Urinary bladder (tissue), 4 donors: ENCODE data around the gene KLHL3. TPM values are rescaled to one million over a fixed set of nuclear protein-coding genes. Genes with fewer than 3 reads are reported as not detected.
"Not testable (repeated sequence)": the region's sequence is repeated elsewhere in the genome, so short reads cannot be mapped to it uniquely, and the experiment has no call there.

Source experiments
- DNase-seq: peaks from one replicate; pipeline ENCODE4 v3.0.0-alpha.2; 2015; ENCODE audit errors: extremely low spot score
- H3K27ac ChIP-seq: one replicate; pipeline ENCODE4 v1.5.1; 2013; ENCODE audit warnings: low read depth, mild to moderate bottlenecking, moderate library complexity
- H3K36me3 ChIP-seq: one replicate; pipeline ENCODE4 v1.6.1; 2013; ENCODE audit warnings: mild to moderate bottlenecking, moderate library complexity; ENCODE audit not compliant: insufficient read depth
- H3K4me1 ChIP-seq: one replicate; pipeline ENCODE4 v1.6.1; 2013; ENCODE audit warnings: mild to moderate bottlenecking, moderate library complexity; ENCODE audit not compliant: insufficient read depth
- H3K4me3 ChIP-seq: one replicate; pipeline ENCODE4 v1.5.1; 2013; ENCODE audit warnings: low read depth, low read length
- WGBS: extraction: QIAGEN DNeasy Blood & Tissue Kit; methylation state at CpG from one replicate; pipeline ENCODE4 v1.1.7; 2013; 5-methylcytosine and 5-hydroxymethylcytosine counted together
- polyA plus RNA-seq: library from polyadenylated mRNA; stranded (reverse); fragments of 200-250 nt; gene quantifications from one replicate; pipeline ENCODE4 v1.2.3, GENCODE V29; 2013
- total RNA-seq: library from RNA; depleted of rRNA; stranded (reverse); fragments of >200 nt; gene quantifications from one replicate; pipeline ENCODE4 v1.2.3, GENCODE V29; 2014
- donor health status: healthy with polysubstance abuse.
- donor health status: healthy.

Gene KLHL3
- total and polyA plus RNA-seq, 2 donors = 3.1 to 12.0 TPM

GRCh38 chr5:137660349-137660817 is 75.5 kb downstream of the KLHL3 start:
- Histone ChIP-seq H3K4me1 (no peaks in the 10 kb centered on the region), H3K4me3 (no peak overlapping the region), H3K36me3 (no peaks in the 10 kb centered on the region), H3K27ac (no peak overlapping the region)
- 18% methylated on average over 6 of the region's 6 CpGs for WGBS
- peak; percentile 31 for DNase-seq

GRCh38 chr5:137659209-137659608 is 76.7 kb downstream of the KLHL3 start:
- Histone ChIP-seq H3K4me1 (no peaks in the 10 kb centered on the region), H3K36me3 (peaks cover 2% of the 10 kb centered on the region), H3K27ac (no peak overlapping the region), H3K4me3 (no peak overlapping the region)
- DNase-seq = no peak

DNA sequence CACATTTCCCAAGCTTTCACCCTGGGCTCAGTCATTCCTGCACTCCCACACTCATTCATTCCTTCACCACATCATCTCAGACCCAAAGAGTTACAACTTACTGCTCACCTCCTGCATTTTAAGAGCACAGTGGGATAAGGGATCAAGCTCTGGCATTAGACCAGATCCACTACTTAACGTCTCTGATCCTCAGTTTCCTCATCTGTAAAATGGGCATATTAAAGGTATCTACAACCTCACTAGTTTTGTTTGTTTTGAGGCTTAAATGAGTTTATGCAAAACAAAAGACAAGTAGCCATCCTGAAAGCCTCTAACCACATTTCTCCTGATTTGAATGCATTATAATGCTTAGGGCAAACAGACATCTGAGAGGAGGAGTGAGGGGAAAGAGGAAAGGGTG is 77.6 kb downstream of the KLHL3 start:
- no peaks in the 10 kb centered on the region for H3K4me1 ChIP-seq
- WGBS = 83% methylated on average over 1 of the region's 1 CpG
- H3K27ac ChIP-seq = no peak overlapping the region
- peaks cover 2% of the 10 kb centered on the region for H3K36me3 ChIP-seq
- H3K4me3 ChIP-seq = no peak overlapping the region
- DNase-seq = no peak

GRCh38 chr5:137657073-137657472 is 78.8 kb downstream of the KLHL3 start:
- no peak overlapping the region for H3K4me3 ChIP-seq
- 48% methylated on average over 3 of the region's 3 CpGs for WGBS
- no peak overlapping the region for H3K27ac ChIP-seq
- no peak for DNase-seq
- H3K4me1 ChIP-seq = no peaks in the 10 kb centered on the region
- H3K36me3 ChIP-seq = peaks cover 2% of the 10 kb centered on the region

DNA sequence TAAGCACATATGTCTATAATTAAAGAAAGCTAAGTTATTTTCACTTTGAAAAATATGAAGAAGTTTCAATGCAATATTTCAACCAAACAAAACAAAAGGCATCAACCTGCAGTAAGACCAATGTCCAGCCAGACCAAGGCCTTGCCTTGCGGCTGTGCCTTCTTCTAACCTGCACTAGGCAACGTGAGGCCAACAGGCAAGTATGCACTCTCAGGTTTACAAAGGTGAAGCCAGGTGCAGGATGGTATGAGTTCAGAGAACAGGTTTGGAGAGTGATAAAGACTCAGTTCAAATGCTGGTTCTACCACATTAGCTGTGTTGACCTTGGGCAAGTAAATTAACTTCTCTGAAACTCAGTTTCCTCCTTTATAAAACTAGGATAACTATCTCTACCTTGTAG is 79.3 kb downstream of the KLHL3 start:
- 94% methylated on average over 2 of the region's 2 CpGs for WGBS
- H3K4me3 ChIP-seq = no peak overlapping the region
- peaks cover 2% of the 10 kb centered on the region for H3K36me3 ChIP-seq
- DNase-seq = no peak
- no peak overlapping the region for H3K27ac ChIP-seq
- no peaks in the 10 kb centered on the region for H3K4me1 ChIP-seq

- H3K4me3 ChIP-seq = no peak overlapping the region
- no peak overlapping the region for H3K27ac ChIP-seq
- no peaks in the 10 kb centered on the region for H3K4me1 ChIP-seq
- peaks cover 2% of the 10 kb centered on the region for H3K36me3 ChIP-seq
- no peak for DNase-seq
- WGBS = 88% methylated on average over 3 of the region's 3 CpGs
Measured at GRCh38 chr5:137651022-137651421, 84.9 kb downstream of the KLHL3 start.

GRCh38 chr5:137649228-137649935 is 86.5 kb downstream of the KLHL3 start:
- DNase-seq = no peak
- 58% methylated on average over 3 of the region's 3 CpGs for WGBS
- H3K4me3 ChIP-seq = no peak overlapping the region
- no peaks in the 10 kb centered on the region for H3K36me3 ChIP-seq
- no peaks in the 10 kb centered on the region for H3K4me1 ChIP-seq
- H3K27ac ChIP-seq = no peak overlapping the region

GRCh38 chr5:137648361-137648760 is 87.5 kb downstream of the KLHL3 start:
- Histone ChIP-seq H3K36me3 (no peaks in the 10 kb centered on the region), H3K4me3 (no peak overlapping the region), H3K4me1 (no peaks in the 10 kb centered on the region), H3K27ac (no peak overlapping the region)
- WGBS = 81% methylated on average over 5 of the region's 5 CpGs
- DNase-seq = no peak

- Histone ChIP-seq H3K36me3 (no peaks in the 10 kb centered on the region), H3K27ac (no peak overlapping the region), H3K4me1 (no peaks in the 10 kb centered on the region), H3K4me3 (no peak overlapping the region)
- no peak for DNase-seq
- WGBS = 96% methylated on average over 11 of the region's 11 CpGs
Measured at GRCh38 chr5:137647401-137647800, 88.5 kb downstream of the KLHL3 start.

DNA sequence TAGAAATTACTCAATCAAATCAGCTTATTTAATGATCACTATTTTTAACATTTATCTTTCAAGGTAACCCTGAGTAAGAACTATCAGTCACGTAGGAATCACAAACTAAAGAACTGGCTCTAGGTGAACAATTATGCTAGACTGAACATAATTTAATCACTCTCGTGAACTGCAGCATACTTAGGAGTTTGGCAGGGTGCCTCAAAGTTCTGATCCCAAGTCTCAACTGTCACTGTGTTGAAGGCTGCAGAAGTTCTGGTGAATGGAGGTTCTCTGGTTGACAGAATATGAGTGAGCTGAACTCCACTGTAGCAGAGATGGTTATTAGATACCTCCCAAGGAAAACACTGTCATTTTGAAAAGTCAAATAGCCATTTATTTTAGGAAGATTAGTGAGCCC is 89.1 kb downstream of the KLHL3 start:
- WGBS = 93% methylated on average over 2 of the region's 2 CpGs
- no peak overlapping the region for H3K27ac ChIP-seq
- no peaks in the 10 kb centered on the region for H3K4me1 ChIP-seq
- H3K36me3 ChIP-seq = no peaks in the 10 kb centered on the region
- no peak for DNase-seq
- H3K4me3 ChIP-seq = no peak overlapping the region

DNA sequence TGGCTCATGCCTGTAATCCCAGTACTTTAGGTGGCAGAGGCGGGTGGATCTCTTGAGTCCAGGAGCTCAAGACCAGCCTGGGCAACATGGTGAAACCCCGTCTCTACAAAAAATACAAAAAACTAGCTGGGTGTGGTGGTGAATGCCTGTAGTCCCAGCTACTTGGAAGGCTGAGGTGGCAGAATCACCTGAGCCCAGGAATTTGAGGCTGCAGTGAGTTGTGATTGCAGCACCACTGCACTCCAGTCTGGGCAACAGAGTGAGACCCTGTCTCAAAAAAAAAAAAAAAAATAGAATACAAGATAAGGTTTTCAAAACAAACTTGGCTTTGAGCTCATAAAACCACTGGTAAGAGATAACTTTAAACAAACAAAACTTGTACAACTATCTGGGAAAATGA is 92.8 kb downstream of the KLHL3 start:
- not testable (repeated sequence) for H3K27ac ChIP-seq, H3K4me3 ChIP-seq, H3K4me1 ChIP-seq, H3K36me3 ChIP-seq, DNase-seq
- WGBS = 90% methylated on average over 2 of the region's 2 CpGs

- Histone ChIP-seq H3K27ac (no peak overlapping the region), H3K36me3 (no peaks in the 10 kb centered on the region), H3K4me3 (no peak overlapping the region), H3K4me1 (no peaks in the 10 kb centered on the region)
- DNase-seq = no peak
- 82% methylated on average over 4 of the region's 4 CpGs for WGBS
Measured at GRCh38 chr5:137642091-137642490, 93.8 kb downstream of the KLHL3 start.

GRCh38 chr5:137641148-137641547 is 94.7 kb downstream of the KLHL3 start:
- Histone ChIP-seq H3K27ac (no peak overlapping the region), H3K4me1 (no peaks in the 10 kb centered on the region), H3K4me3 (no peak overlapping the region), H3K36me3 (no peaks in the 10 kb centered on the region)
- 88% methylated on average over 1 of the region's 1 CpG for WGBS
- no peak for DNase-seq

DNA sequence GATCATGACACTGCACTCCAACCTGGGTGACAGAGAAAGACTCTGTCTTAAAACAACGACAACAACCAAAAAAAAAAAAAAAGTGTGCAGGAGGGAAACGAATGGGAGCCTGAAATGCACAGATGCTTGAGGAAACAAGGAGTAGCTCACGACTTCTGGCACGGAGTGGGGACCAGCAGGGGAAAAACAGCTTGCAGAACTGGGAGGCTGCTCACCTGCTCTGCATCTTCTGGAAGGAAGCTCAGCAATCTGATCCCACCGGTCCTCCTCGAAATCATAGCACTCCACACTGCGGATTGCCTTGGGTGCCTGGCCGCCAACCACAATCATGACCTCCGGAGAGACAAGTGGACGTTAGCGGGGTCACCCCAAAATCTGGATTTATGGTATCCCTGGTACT is 96.2 kb downstream of the KLHL3 start:
- no peak overlapping the region for H3K4me3 ChIP-seq
- 89% methylated on average over 11 of the region's 11 CpGs for WGBS
- H3K36me3 ChIP-seq = no peaks in the 10 kb centered on the region
- no peaks in the 10 kb centered on the region for H3K4me1 ChIP-seq
- no peak overlapping the region for H3K27ac ChIP-seq
- DNase-seq = no peak

DNA sequence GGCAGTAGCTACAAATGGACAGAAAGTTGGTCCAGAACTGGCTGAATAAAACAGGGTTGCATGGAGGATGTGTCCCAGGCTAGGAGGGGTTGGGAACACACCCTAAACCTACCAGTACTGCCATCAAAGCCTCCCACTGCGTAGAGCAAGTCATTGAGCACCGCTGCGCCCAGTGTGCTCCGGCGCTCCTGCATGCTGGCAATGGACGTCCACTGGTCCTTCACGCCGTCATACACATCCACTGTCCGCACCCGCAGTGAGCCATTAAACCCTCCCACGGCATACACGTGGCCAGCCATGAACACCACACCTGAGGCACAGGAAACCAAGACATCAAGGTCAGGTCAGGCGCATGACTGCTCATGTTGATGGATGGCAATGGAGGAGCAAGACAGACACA is 97.0 kb downstream of the KLHL3 start:
- H3K36me3 ChIP-seq = peaks cover 1% of the 10 kb centered on the region
- WGBS = 94% methylated on average over 13 of the region's 13 CpGs
- no peak overlapping the region for H3K27ac ChIP-seq
- H3K4me1 ChIP-seq = no peaks in the 10 kb centered on the region
- no peak overlapping the region for H3K4me3 ChIP-seq
- no peak for DNase-seq
